CD14-positive monocyte (primary cell): Measurements from ENCODE around the gene SELENOH. TPM values are rescaled to one million over a fixed set of nuclear protein-coding genes. Genes with fewer than 3 reads are reported as not detected.

Source experiments
- DNase-seq, 3 donors: peaks; one replicate each; pipeline ENCODE4 v3.0.0-alpha.2; 2011 to 2022
- H2AFZ ChIP-seq: 2 replicates; pipeline ENCODE4 v1.6.0; 2012; ENCODE audit warnings: mild to moderate bottlenecking, low read depth, low read length, inconsistent platforms; ENCODE audit not compliant: insufficient read depth, poor library complexity, severe bottlenecking
- H3K27ac ChIP-seq, 2 donors: 1 replicate in 1 of 2; 2 replicates in 1 of 2; pipeline ENCODE4 v1.5.1; 2012 to 2013; ENCODE audit warnings: low read length in 2 of 2, control low read depth in 1 of 2, inconsistent platforms in 1 of 2, low read depth in 1 of 2, mild to moderate bottlenecking in 1 of 2
- H3K27me3 ChIP-seq, 2 donors: one replicate each; pipeline versions ENCODE4 v1.6.0 to v1.6.1; 2011 to 2013; ENCODE audit warnings: low read length in 2 of 2; ENCODE audit not compliant: control insufficient read depth in 2 of 2, insufficient read depth in 2 of 2
- H3K36me3 ChIP-seq, 2 donors: replicated peaks in 1 of 2; 1 replicate in 1 of 2; 2 replicates in 1 of 2; pipeline versions ENCODE4 v1.5.1 to v1.6.1; 2012 to 2013; ENCODE audit warnings: low read length in 2 of 2, control low read depth in 1 of 2, inconsistent platforms in 1 of 2, mild to moderate bottlenecking in 1 of 2; ENCODE audit not compliant: insufficient read depth in 2 of 2, control insufficient read depth in 1 of 2
- H3K4me1 ChIP-seq, 2 donors: 1 replicate in 1 of 2; 2 replicates in 1 of 2; pipeline versions ENCODE4 v1.5.1 to v1.6.1; 2012 to 2013; ENCODE audit warnings: low read length in 2 of 2, control low read depth in 1 of 2, inconsistent platforms in 1 of 2, mild to moderate bottlenecking in 1 of 2, moderate library complexity in 1 of 2; ENCODE audit not compliant: insufficient read depth in 2 of 2, control insufficient read depth in 1 of 2
- H3K4me2 ChIP-seq: replicated peaks from 2 replicates; pipeline ENCODE3; 2012; ENCODE audit warnings: low read length, moderate library complexity, mild to moderate bottlenecking; ENCODE audit not compliant: poor library complexity, severe bottlenecking; ENCODE audit errors: extremely low read depth
- H3K4me3 ChIP-seq, 3 experiments: fragments of 200-600 bp in 1 of 3; sonication (generic) in 1 of 3; replicated peaks in 1 of 3; 1 replicate in 2 of 3; 2 replicates in 1 of 3; pipeline ENCODE4 v1.5.1; 2011 to 2013; ENCODE audit warnings: low read length in 3 of 3, mild to moderate bottlenecking in 3 of 3, control low read depth in 2 of 3, low read depth in 2 of 3, inconsistent platforms in 1 of 3, moderate library complexity in 1 of 3
- H3K79me2 ChIP-seq: 2 replicates; pipeline ENCODE4 v1.6.0; 2012; ENCODE audit warnings: mild to moderate bottlenecking, control low read depth, inconsistent platforms, low read length, moderate library complexity; ENCODE audit not compliant: insufficient read depth
- H3K9ac ChIP-seq: 2 replicates; pipeline ENCODE4 v1.6.0; 2017; ENCODE audit warnings: low read length, mild to moderate bottlenecking; ENCODE audit not compliant: insufficient read depth, poor library complexity, severe bottlenecking
- H3K9me3 ChIP-seq, 2 donors: replicated peaks in 1 of 2; 1 replicate in 1 of 2; 2 replicates in 1 of 2; pipeline versions ENCODE4 v1.5.1 to v1.6.1; 2012 to 2013; ENCODE audit warnings: low read length in 2 of 2, control low read depth in 1 of 2; ENCODE audit not compliant: control insufficient read depth in 1 of 2, insufficient read depth in 1 of 2
- H4K20me1 ChIP-seq: 2 replicates; pipeline ENCODE4 v1.6.0; 2012; ENCODE audit warnings: mild to moderate bottlenecking, low read length, control low read depth, moderate library complexity; ENCODE audit not compliant: insufficient read depth
- H3K27ac Mint-ChIP-seq, 7 donors: one replicate each; pipeline ENCODE4 v1.8.0; 2020; ENCODE audit warnings: mild to moderate bottlenecking in 7 of 7, mixed read lengths in 7 of 7, moderate library complexity in 6 of 7, inconsistent platforms in 2 of 7
- H3K27me3 Mint-ChIP-seq, 3 donors: one replicate each; pipeline ENCODE4 v1.8.0; 2021 to 2022; ENCODE audit warnings: low read depth in 3 of 3, mild to moderate bottlenecking in 3 of 3, mixed read lengths in 3 of 3, moderate library complexity in 3 of 3, inconsistent platforms in 1 of 3
- H3K36me3 Mint-ChIP-seq, 2 donors: one replicate each; pipeline ENCODE4 v1.8.0; 2020; ENCODE audit warnings: mixed read lengths in 2 of 2, inconsistent platforms in 1 of 2, mild to moderate bottlenecking in 1 of 2
- H3K4me1 Mint-ChIP-seq: one replicate; pipeline ENCODE4 v1.8.0; 2020; ENCODE audit warnings: mild to moderate bottlenecking, mixed read lengths
- H3K4me3 Mint-ChIP-seq, 2 donors: one replicate each; pipeline ENCODE4 v1.8.0; 2020; ENCODE audit warnings: mild to moderate bottlenecking in 2 of 2, mixed read lengths in 2 of 2, moderate library complexity in 1 of 2
- H3K9me3 Mint-ChIP-seq, 7 donors: one replicate each; pipeline ENCODE4 v1.8.0; 2020 to 2022; ENCODE audit warnings: mixed read lengths in 7 of 7, mild to moderate bottlenecking in 6 of 7, moderate library complexity in 6 of 7, inconsistent platforms in 2 of 7
- CTCF ChIP-seq: fragments of 200-600 bp; IDR thresholded peaks from one replicate; pipeline ENCODE4 v1.8.0; 2022; ENCODE audit warnings: antibody characterized with exemption, mild to moderate bottlenecking
- WGBS: methylation state at CpG from one replicate; pipeline ENCODE4 v1.1.5; 2013; ENCODE audit warnings: missing lambda C conversion rate; ENCODE audit not compliant: insufficient coverage; 5-methylcytosine and 5-hydroxymethylcytosine counted together
- intact Hi-C, 2 donors: fragments of 100-400 bp; cut with micrococcal nuclease; formaldehyde crosslinking; loops; one replicate each; pipeline versions ENCODE4 v1.15.0 to v1.15.1; 2023
- polyA plus RNA-seq, 3 donors: library from polyadenylated mRNA; depleted of rRNA in 1 of 3; unstranded in 2 of 3; stranded (reverse) in 1 of 3; fragments of 300-500 nt in 2 of 3; fragments of >200 nt in 1 of 3; fragmentation: Illumina TruSeq in 2 of 3; gene quantifications; 1 replicate in 2 of 3; 2 replicates in 1 of 3; pipeline ENCODE4 v1.2.3, GENCODE V29; 2012 to 2021

Gene SELENOH
- polyA plus RNA-seq, 3 donors: 99.5 to 260 (median 206) TPM

GRCh38 chr11:57773026-57773598 lies 31.8 kb downstream of the SELENOH start:
- Histone ChIP-seq H3K4me3 (no peak overlapping the region), H3K4me1 (peaks cover 28 to 37% of the 10 kb centered on the region in 2 donors), H3K27me3 (no peaks in the 10 kb centered on the region), H3K27ac (no peak overlapping the region), H3K36me3 (no peaks in the 10 kb centered on the region), H3K9me3 (no peaks in the 10 kb centered on the region), H4K20me1 (peaks cover 72% of the 10 kb centered on the region), H3K4me2 (no peak overlapping the region), H3K9ac (no peak overlapping the region), H3K79me2 (peaks cover 90% of the 10 kb centered on the region), H2AFZ (no peak overlapping the region)
- Mint-ChIP-seq H3K27ac (no peak overlapping the region), H3K27me3 (no peaks in the 10 kb centered on the region), H3K4me3 (no peak overlapping the region), H3K4me1 (peaks cover 59% of the 10 kb centered on the region), H3K9me3 (peaks cover 0 to 2% (median 0%) of the 10 kb centered on the region in 7 donors), H3K36me3 (peaks cover 5 to 20% of the 10 kb centered on the region in 2 donors)
- no peak for TF ChIP-seq CTCF
- DNase-seq: no peak
- WGBS: 80% methylated on average over 1 of the region's 5 CpGs
- intact Hi-C loops: no loop called here

DNA sequence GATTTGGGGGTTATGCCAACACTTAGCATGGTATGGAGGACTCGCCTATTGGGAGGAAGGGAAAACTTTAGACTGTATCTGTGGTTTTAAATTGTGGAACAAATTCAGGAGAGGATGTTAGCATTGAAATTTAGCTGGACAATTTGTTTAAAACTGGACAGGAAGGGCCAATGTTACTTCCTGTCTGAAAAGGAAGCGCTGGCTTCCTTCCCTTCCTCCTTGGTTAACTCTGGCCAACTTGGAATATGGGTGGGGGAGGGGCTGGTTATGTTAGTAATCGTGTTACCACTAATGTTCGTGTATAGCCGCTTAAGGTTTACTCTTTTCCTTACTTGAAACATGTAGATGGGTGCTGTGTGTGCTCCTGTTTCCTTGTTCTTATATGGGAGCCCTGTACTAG lies 34.2 kb downstream of the SELENOH start:
- no peak for TF ChIP-seq CTCF
- Histone ChIP-seq H3K27me3 (no peaks in the 10 kb centered on the region), H3K27ac (peak overlapping the region in 1 of 2 donors; percentile 54), H4K20me1 (peaks cover 82% of the 10 kb centered on the region), H3K4me3 (peak overlapping the region in 1 of 3 experiments; percentile 59), H3K36me3 (no peaks in the 10 kb centered on the region), H2AFZ (no peak overlapping the region), H3K4me1 (peaks cover 25 to 41% of the 10 kb centered on the region in 2 donors), H3K4me2 (peak overlapping the region; percentile 69), H3K79me2 (peaks cover 94% of the 10 kb centered on the region), H3K9me3 (no peaks in the 10 kb centered on the region), H3K9ac (no peak overlapping the region)
- 39% methylated on average over 2 of the region's 5 CpGs for WGBS
- peaks cover 12 to 26% of the 10 kb centered on the region in 2 donors for H3K36me3 Mint-ChIP-seq
- H3K4me3 Mint-ChIP-seq: peak overlapping the region in 1 of 2 donors; percentile 60
- peaks cover 0 to 2% (median 0%) of the 10 kb centered on the region in 7 donors for H3K9me3 Mint-ChIP-seq
- no peaks in the 10 kb centered on the region for H3K27me3 Mint-ChIP-seq
- intact Hi-C loops: no loop called here
- H3K27ac Mint-ChIP-seq: peak overlapping the region in 5 of 7 donors; percentile 20 to 80 (median 67)
- DNase-seq: peak in 2 of 3 donors; percentile 20 to 44
- H3K4me1 Mint-ChIP-seq: peaks cover 66% of the 10 kb centered on the region
